ENCODE results near the gene PP2D1.

PP2D1 gene, protein sequence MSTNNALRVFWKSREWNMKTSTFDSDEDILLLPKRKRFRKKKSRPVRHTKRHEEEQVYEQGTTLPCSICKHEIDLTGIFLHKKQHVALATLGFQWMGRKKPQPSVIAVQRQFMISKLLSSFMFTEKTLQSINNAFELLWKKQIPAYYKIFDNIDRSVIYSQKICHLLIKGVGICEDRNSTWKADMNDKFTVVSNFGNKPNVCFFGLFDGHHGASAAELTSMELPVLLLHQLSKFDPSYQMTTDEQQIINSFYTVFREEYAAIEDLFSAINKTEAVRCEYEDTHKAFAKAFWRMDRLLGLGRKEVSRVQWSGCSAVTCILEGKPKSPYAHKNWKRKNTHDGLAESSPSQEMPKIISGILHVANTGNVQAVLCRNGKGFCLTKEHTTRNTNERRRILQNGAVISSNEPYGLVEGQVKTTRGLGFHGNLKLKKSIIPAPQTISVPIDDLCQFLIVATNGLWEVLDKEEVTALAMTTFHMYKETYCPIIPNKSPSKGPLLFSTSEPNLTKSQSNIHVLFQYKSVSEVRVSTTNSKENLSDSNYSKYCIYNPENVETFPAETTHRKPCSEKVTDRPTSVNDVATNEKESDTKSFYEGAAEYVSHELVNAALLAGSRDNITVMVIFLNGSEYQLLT

DNA sequence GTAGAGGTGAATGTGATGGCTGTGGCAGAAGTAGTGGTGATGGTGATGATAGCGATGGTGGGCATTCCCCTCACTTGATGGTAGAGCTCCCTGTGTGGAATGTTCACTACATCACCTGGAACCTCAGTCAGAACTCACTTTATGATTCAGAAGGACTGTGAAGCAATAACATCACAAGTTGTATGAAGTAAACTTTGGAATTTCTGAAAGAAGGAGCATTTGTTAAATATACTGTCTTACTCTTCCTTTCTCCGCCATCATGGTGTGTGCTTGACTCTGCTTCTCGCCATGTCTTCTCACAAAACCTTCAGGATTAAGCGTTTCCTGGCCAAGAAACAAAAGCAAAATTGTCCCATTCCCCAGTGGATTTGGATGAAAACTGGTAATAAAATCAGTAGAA, at the start of gene PP2D1:
Gene PP2D1 (minus strand): TSS at position 101 of the 400 bp plus-strand sequence. CDS start 192 bp downstream, outside the sequence.
- TF ChIP-seq, protein P1, sequence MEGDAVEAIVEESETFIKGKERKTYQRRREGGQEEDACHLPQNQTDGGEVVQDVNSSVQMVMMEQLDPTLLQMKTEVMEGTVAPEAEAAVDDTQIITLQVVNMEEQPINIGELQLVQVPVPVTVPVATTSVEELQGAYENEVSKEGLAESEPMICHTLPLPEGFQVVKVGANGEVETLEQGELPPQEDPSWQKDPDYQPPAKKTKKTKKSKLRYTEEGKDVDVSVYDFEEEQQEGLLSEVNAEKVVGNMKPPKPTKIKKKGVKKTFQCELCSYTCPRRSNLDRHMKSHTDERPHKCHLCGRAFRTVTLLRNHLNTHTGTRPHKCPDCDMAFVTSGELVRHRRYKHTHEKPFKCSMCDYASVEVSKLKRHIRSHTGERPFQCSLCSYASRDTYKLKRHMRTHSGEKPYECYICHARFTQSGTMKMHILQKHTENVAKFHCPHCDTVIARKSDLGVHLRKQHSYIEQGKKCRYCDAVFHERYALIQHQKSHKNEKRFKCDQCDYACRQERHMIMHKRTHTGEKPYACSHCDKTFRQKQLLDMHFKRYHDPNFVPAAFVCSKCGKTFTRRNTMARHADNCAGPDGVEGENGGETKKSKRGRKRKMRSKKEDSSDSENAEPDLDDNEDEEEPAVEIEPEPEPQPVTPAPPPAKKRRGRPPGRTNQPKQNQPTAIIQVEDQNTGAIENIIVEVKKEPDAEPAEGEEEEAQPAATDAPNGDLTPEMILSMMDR (IDR thresholded peaks at IDR 0.05) = no peak
- H3K4me1 ChIP-seq = no peaks in the 10 kb centered on the region

DNA sequence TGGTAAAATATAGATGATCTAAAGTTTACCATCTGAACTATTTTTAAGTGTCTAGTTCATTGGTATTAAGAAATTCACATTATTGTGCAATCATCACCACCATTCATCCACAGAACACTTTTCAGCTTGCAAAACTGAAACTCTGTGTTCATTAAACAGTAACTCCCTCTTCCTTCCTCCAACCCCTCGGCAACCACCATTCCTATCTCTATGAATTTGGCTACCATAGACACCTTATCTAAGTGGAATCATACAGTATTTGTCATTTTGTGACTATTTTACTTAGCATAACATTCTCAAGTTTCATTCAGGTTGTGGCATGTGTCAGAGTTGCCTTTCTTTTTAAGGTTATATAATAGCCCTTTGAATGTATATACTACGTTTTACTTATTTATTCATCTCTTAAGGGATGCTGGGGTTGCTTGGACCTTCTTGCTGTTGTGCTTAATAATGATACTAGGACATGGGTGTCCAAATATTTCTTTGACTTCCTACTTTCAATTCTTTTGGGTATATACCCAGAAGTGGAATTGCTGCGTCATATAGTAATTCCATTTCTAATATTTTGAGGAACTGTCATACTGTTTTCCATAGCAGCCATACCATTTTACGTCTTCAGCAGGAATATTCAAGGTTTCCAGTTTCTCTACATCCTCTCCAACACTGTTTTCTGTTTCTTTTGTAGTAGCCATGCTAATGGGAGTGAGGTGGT, 49.1 kb upstream of the PP2D1 start:
- no peaks in the 10 kb centered on the region for H3K9me3 ChIP-seq
- DNase-seq = no peak
- no peaks in the 10 kb centered on the region for H3K36me3 ChIP-seq
- H3K27me3 ChIP-seq = no peaks in the 10 kb centered on the region
- no peak overlapping the region for H3K4me3 ChIP-seq
- TF ChIP-seq, protein P1 (IDR thresholded peaks at IDR 0.05) = no peak
- intact Hi-C loops (cut with DNase I; ENCODE audit: low total_unique reads) = no loop called here
- peaks cover 0 to 57% (median 28%) of the 10 kb centered on the region in 4 donors for H3K4me1 ChIP-seq
- peak overlapping the region; percentile 34 to 46 for H3K27ac ChIP-seq

More for the DNA sequence above, at the start of gene PP2D1:
- Histone ChIP-seq H3K36me3 (no peaks in the 10 kb centered on the region), H3K27me3 (no peaks in the 10 kb centered on the region), H3K4me3 (no peak within 1 kb of the TSS), H3K9me3 (no peaks in the 10 kb centered on the region), H3K27ac (no peak within 1 kb of the TSS)
- intact Hi-C loops (cut with DNase I; ENCODE audit: low total_unique reads) = no loop called here
- no peak for DNase-seq

DNA sequence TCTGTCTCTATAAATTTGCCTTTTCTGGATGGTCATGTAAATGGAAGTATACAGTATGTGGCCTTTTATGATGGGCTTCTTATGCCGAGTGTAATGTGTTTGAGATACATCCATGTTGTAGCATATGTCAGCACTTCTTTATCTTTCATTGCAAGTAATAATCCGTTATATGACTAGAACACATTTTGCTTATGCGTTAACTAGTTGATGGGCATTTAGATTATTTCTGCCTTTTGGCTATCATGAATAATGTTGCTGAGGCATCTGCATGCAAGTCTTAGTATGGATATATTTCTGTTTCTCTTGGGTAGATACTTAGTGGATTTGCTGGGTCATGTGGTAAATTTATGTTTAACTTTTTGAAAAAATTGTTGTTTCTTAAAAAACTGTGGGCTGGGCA, 47.9 kb upstream of the PP2D1 start:
- Histone ChIP-seq H3K36me3 (no peaks in the 10 kb centered on the region), H3K9me3 (no peaks in the 10 kb centered on the region), H3K4me3 (no peak overlapping the region), H3K4me1 (peaks cover 0 to 57% (median 30%) of the 10 kb centered on the region in 4 donors), H3K27ac (peak overlapping the region; percentile 34 to 46), H3K27me3 (no peaks in the 10 kb centered on the region)
- no peak for DNase-seq
- TF ChIP-seq, protein P1 (IDR thresholded peaks at IDR 0.05) = no peak
- intact Hi-C loops (cut with DNase I; ENCODE audit: low total_unique reads) = no loop called here

DNA sequence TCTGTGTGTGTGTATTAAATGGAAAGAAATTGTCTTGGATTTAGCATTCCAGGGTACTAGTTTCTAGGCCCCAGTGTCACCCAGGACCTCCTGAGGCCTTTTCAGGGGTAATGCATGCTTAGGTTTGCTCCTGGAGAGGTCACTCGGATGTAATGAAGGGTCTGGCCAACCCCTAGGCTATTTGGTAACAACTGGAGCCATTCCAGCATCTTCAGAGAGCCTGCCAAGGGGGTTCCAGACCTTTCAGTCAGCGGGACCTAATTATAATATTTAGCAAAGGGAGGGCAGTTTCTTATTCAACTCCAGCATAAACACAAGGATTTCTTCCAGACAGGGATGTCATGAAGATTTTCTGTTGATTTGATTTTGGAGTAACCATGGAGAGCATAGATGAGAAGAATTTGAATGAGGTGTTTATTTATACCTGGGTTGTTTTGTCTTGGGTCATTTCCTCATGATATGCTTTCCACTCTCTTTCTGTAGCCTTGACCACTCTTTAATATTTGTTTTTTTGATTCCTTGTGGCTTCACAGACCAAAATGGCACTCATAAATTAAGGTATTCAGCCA, 45.6 kb upstream of the PP2D1 start:
- no peak for DNase-seq
- intact Hi-C loops (cut with DNase I; ENCODE audit: low total_unique reads) = no loop called here
- TF ChIP-seq, protein P1 (IDR thresholded peaks at IDR 0.05) = no peak
- Histone ChIP-seq H3K27ac (peak overlapping the region; percentile 63 to 77), H3K9me3 (no peaks in the 10 kb centered on the region), H3K27me3 (no peaks in the 10 kb centered on the region), H3K4me1 (peaks cover 0 to 61% (median 32%) of the 10 kb centered on the region in 4 donors), H3K36me3 (no peaks in the 10 kb centered on the region), H3K4me3 (no peak overlapping the region)
